Measurements from ENCODE around the gene BACH1. TPM values are rescaled to one million over a fixed set of nuclear protein-coding genes. Genes with fewer than 3 reads are reported as not detected.

BACH1 gene
- total RNA-seq, 1 donor: 86.9 TPM

GRCh38 chr21:29320031-29320430 is 21.3 kb downstream of the BACH1 start:
- TF ChIP-seq CTCF (IDR thresholded peaks at IDR 0.05; ENCODE audit: insufficient read depth, low read length): no peak
- DNase-seq (ENCODE audit: low read depth): no peak
- no peak overlapping the region for H3K4me3 ChIP-seq (ENCODE audit: low read depth, low read length)

GRCh38 chr21:29321217-29321616 is 22.5 kb downstream of the BACH1 start:
- no peak for TF ChIP-seq CTCF (IDR thresholded peaks at IDR 0.05; ENCODE audit: insufficient read depth, low read length)
- no peak for DNase-seq (ENCODE audit: low read depth)
- no peak overlapping the region for H3K4me3 ChIP-seq (ENCODE audit: low read depth, low read length)

- H3K4me3 ChIP-seq (ENCODE audit: low read depth, low read length): no peak overlapping the region
- no peak for TF ChIP-seq CTCF (IDR thresholded peaks at IDR 0.05; ENCODE audit: insufficient read depth, low read length)
- DNase-seq (ENCODE audit: low read depth): no peak
These were observed 23.5 kb downstream of the BACH1 start for GRCh38 chr21:29321932-29322928.

- no peak for TF ChIP-seq CTCF (IDR thresholded peaks at IDR 0.05; ENCODE audit: insufficient read depth, low read length)
- no peak for DNase-seq (ENCODE audit: low read depth)
- H3K4me3 ChIP-seq (ENCODE audit: low read depth, low read length): no peak overlapping the region
These were observed 24.5 kb downstream of the BACH1 start for GRCh38 chr21:29323189-29323588.

GRCh38 chr21:29326914-29327554 is 28.3 kb downstream of the BACH1 start:
- DNase-seq (ENCODE audit: low read depth): no peak
- no peak overlapping the region for H3K4me3 ChIP-seq (ENCODE audit: low read depth, low read length)
- no peak for TF ChIP-seq CTCF (IDR thresholded peaks at IDR 0.05; ENCODE audit: insufficient read depth, low read length)

- TF ChIP-seq CTCF (IDR thresholded peaks at IDR 0.05; ENCODE audit: insufficient read depth, low read length): no peak
- no peak overlapping the region for H3K4me3 ChIP-seq (ENCODE audit: low read depth, low read length)
- DNase-seq (ENCODE audit: low read depth): no peak
These were observed 30.7 kb downstream of the BACH1 start for GRCh38 chr21:29329406-29329805.

All from fibroblast of the aortic adventitia (primary cell).